Daoy (cell line): ENCODE measurements around the gene HMGCLL1. TPM values are rescaled to one million over a fixed set of nuclear protein-coding genes. Genes with fewer than 3 reads are reported as not detected.

ENCODE experiments used
- DNase-seq: peaks from one replicate; pipeline ENCODE4 v3.0.0-alpha.2; 2015; ENCODE audit warnings: low read depth
- total RNA-seq: library from RNA; depleted of rRNA; stranded (reverse); fragments of >200 nt; shearing (Covaris generic); gene quantifications from 2 replicates; pipeline ENCODE4 v1.2.3, GENCODE V29; 2014

HMGCLL1 gene
- total RNA-seq, 1 experiment from 2014 or later, result not detected

DNA sequence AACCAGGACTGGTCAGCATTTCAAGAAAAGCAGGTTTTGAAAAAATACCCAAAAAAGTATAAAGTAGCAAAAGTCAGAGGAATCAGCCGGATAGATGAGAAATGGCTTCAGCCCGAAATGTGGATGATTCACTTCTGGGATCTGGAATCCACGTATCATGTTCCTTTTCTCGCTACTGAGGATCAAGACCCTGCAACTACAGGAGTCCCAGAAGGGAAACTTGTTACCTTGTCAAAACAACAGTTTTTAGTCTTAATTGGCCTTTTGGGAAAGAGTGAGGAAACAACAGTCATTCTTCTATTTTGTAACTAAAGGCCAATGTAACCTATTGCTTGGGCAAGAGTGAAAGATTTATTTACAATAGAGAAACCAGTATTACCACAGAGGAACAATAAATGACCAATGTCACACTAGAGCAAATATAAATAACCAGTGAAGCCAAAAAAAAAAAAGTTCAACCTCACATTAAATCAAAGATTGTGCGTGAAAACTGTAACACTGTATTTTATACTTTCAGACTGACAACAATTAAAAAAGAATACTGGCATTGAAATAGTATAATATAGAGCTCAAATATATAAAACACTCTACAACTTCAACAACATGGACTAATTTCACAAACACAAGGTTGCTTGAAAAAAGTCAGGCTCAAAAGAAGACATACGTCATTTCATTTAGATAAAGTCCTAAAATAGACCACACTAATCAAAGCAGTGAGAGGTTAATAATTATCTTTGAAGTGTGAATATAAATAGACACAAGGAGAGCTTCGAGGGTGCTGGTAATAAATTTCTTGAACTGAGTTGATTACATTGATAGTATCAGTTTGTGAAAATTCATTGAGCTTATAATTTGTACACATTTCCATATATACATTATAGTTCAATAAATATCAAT, 135.5 kb downstream of the HMGCLL1 start:
- DNase-seq, result no peak

- no peak for DNase-seq
Observed at GRCh38 chr6:55438203-55438602, 140.8 kb downstream of the HMGCLL1 start.

DNA sequence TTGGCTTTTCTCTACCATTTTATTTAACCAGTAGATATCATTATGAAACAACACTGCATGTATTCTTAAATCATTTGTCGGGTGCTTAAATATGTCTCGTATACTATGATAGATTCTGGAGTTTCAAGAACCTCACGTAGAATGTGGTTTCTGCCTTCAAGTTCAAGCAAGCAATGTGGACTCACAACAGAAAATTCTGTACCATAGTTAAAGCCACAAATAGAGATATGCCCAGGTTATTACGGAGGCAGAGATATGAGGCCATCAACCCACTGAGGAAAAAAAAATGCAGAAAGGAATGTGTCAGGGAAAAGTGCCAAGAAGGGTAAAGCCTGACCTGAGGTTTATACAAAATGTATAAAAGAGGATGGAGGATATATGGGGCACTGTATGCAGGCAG, 141.9 kb downstream of the HMGCLL1 start:
- DNase-seq, result no peak

- DNase-seq, result peak; percentile 3
Observed at GRCh38 chr6:55433446-55434130, 145.4 kb downstream of the HMGCLL1 start.

GRCh38 chr6:55423933-55424332, 155.1 kb downstream of the HMGCLL1 start:
- no peak for DNase-seq

- no peak for DNase-seq
Observed at GRCh38 chr6:55410674-55411073, 168.3 kb downstream of the HMGCLL1 start.

- no peak for DNase-seq
Observed at GRCh38 chr6:55405474-55406235, 173.3 kb downstream of the HMGCLL1 start.

GRCh38 chr6:55399351-55399750, 179.6 kb downstream of the HMGCLL1 start:
- no peak for DNase-seq

GRCh38 chr6:55397986-55398385, 181.0 kb downstream of the HMGCLL1 start:
- DNase-seq, result no peak

GRCh38 chr6:55395871-55396270, 183.1 kb downstream of the HMGCLL1 start:
- DNase-seq, result no peak

- no peak for DNase-seq
Observed at GRCh38 chr6:55388211-55388610, 190.8 kb downstream of the HMGCLL1 start.
